Activated effector memory CD4-positive, alpha-beta T cell treated with anti-CD3 and anti-CD28 coated beads, Interleukin-2, amount 50 U/mL, for 16 hours (primary cell): ENCODE data around the gene EXOSC9.

Source experiments
- DNase-seq: peaks from one replicate; pipeline ENCODE4 v3.0.0-alpha.2; 2020

The EXOSC9 gene

DNA sequence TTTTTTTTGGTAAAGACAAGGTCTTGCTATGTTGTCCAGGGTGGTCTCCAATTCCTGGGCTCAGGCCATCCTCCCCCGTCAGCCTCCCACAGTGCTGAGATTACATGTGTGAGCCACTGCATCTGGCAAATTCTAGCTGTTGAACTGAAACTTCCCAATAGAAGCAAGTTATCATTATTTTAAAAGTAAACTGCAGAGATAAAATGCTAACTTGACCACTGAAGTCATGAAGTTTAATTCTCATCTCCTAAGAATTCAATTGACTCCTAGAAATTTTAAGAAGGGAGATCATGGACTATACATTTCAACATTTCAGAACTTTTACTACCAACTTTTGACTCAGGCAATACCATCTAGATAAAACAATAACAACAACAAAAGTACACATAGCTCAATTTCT is 11.7 kb upstream of the EXOSC9 start:
- DNase-seq = no peak

DNA sequence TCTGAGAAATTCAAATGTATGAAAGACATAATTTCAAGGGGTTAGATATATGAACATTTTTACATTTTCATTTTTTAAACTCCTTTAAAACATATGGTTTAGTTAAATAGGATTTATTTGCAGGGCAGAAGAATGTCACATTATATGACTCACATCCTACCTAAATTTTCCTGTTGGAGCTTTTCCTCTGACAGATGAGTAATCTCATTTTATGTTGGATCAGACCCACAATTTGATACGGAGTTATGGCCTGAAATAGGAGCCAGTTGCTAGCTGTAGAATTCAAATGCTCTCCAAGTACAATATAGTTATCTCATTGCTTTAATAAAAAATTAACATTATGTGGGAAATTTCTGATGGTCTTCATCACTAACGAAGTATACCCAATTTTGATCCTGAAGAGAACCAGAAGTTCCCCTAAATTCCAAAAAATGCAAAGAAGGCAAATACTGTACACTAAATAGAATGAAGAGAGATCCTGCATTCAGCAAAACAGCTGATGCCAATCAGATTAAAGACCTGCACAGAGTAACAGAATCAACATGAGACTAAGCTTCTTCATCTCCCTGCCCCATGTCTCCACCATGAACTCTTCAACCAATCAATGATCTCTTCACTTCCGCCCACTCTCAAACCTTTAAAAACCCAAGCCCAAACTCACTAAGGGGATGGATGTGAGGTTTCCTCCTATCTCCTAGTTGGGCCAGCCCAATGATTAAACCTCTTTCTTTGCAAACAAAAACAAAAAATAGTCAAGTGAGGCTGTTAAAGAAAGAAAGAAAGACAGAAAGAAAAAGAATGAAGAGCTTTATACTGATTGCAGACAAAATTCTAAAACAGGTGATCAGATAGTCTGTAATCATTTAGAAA is 10.9 kb upstream of the EXOSC9 start:
- no peak for DNase-seq

- DNase-seq = no peak
These were observed 10.1 kb upstream of the EXOSC9 start for GRCh38 chr4:121790976-121791375.

- no peak for DNase-seq
These were observed 9.6 kb upstream of the EXOSC9 start for GRCh38 chr4:121791481-121791880.

DNA sequence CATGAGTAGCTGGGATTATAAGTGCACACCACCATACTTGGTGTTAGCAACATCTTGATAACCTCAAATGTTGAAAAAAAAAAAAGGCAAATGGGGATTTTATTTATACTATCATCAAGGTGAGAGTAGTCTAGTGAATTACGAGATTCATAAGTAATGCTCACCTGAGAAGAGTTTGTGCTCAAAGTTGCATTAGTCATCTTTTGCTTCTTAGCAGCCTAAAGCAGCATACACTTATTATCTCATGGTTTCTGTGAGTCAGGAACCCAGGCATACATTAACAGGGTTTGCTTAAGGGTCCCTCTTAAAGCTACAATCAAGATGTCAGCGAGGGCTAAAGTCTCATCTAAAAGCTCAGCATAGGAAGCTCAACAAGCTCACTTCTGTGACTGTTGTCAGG is 8.2 kb upstream of the EXOSC9 start:
- no peak for DNase-seq

- no peak for DNase-seq
These were observed 6.5 kb upstream of the EXOSC9 start for GRCh38 chr4:121794505-121795188.

DNA sequence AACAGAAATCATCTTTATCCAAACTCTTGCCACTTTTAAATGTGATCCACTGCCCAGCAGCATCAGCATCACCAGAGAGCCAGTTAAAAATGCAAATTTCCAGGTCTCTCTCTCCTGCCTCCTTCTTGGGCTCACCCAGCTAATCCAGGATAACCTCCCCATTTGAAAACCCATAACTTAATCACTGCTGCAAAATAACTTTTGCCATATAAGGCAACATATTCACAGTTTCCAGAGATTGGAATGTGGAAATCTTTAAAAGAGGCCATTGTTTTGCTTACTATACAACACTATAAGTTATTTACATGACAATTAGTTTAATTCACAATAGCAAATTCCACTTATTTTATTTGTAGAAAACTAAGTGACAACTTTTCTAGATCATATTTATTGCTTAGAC is 4.8 kb upstream of the EXOSC9 start:
- DNase-seq = no peak

GRCh38 chr4:121799208-121799823 is 1.8 kb upstream of the EXOSC9 start:
- DNase-seq = no peak

DNA sequence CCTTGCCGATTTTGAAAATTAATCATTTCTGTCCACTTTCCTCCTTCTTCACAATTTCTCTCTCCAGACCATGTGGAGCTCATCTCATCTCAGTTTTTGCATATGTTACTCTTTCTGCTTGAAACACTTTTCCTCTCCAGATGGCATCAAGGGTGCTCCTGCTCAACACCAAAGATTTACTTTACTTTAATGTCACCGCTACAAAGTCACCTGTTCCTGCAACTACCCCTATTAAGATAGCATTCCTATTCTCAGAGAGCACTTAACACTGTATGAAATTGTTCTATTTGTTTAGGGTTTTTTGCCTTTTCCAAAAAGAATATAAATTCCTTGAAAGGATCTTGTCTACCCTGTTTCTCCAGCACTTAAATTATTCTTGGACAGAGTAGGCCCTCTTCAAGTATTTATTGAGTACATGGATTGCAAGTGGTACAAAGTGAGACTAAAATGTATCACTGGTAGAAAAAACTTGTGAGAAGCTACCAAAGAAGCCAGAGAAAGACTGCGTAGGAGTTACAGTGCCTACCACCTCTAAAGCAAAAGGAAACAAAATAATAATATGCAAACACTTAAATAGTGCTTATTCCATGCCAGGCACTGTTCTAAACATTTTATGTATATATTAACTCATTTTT is 1.1 kb upstream of the EXOSC9 start:
- no peak for DNase-seq

- DNase-seq = no peak
These were observed 524 bp upstream of the EXOSC9 start for GRCh38 chr4:121800638-121800960.

DNA sequence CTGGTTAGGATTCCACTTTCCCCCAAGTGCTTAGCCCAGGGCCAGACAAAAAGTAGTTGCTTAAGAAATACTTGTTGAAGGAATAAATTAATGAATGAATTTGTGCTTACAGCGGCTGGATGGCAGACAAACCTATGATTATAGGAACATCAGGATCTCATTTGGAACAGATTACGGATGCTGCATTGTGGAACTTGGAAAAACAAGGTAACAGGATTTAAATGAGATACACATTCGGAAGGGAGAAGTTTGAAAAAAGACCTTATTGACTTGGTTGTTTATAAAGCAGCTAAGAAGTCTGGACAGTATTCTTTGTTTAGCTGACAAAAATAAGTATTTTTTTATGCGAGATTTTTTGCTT is 572 bp downstream of the EXOSC9 start:
- DNase-seq = no peak

DNA sequence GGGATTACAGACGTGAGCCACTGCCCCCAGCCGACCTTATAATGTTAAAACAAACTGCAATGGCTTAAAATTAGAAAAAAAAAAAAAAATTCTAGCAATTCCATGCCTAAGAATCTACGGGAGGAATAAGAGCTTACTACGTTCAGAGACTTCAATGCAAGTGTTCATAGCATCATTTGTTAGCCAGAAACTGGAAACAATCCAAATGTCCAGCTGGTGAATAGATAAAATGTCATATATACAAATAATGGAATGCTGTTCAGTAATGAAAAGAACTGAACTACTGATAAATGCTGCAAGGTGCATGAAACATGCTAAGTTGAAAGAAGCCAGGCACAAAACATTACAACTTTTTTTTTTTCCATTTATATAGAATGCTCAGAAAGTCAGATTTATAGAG is 5.3 kb downstream of the EXOSC9 start:
- no peak for DNase-seq

DNA sequence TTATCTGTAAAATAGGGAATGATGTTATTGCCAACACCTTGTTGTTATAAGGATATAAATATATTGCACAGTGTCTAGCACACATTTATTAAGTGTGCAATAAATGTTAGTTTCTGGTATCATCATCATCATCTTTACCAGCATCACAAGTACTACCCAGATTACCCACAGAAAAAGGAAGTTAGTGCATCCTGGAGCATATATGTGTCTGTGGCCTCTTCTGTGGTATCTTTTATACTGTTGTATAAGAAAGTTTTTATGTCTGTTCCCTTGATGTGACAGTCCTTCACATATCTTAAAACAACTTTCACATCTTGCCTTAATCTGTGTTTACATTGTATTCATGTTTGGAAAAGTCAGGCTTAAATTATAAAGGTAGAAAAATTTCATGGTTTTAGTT is 10.0 kb downstream of the EXOSC9 start:
- DNase-seq = no peak

GRCh38 chr4:121814756-121815155 is 13.6 kb downstream of the EXOSC9 start:
- no peak for DNase-seq

DNA sequence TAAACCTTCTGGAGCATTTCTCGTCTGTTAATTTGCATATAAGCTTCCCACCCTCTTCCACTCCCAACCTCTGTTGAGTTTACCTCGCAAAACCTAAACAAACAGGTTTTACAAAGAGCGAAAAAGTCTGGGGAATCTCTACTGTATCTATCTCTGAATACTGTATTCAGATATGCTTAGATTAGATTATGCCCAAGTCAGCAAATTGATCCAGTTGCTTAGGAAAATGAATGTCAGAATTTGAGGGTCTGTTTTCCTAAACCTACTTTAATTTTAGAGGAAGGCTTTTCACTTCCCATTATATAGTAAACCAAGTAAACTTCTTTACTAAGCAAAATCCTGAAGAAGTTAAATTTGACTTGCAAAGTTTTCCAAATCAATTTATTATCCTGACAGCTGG is 15.9 kb downstream of the EXOSC9 start:
- no peak for DNase-seq

DNA sequence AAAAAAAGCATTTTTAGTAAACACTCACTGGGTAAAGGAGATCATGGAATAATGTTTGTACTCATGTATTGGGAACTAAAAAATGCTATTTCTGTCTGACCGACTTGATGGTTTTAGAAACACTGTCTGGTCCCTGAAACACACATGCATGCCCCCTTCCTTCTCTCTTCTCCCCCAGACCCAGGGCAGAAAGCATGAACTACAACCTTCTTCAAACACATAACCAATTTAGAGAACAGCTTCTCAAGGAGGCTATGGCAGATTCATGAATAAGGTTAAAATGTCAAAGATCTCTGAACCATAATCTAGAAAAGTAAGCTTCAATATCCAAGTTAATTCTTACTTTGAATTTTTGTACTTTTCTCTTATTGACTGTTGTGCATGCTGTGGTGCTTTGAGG is 16.6 kb downstream of the EXOSC9 start:
- no peak for DNase-seq

- DNase-seq = no peak
These were observed 17.1 kb downstream of the EXOSC9 start for GRCh38 chr4:121818215-121818614.

- DNase-seq = no peak
These were observed 18.3 kb downstream of the EXOSC9 start for GRCh38 chr4:121819216-121819965.

GRCh38 chr4:121822047-121822446 is 20.9 kb downstream of the EXOSC9 start:
- DNase-seq = no peak

DNA sequence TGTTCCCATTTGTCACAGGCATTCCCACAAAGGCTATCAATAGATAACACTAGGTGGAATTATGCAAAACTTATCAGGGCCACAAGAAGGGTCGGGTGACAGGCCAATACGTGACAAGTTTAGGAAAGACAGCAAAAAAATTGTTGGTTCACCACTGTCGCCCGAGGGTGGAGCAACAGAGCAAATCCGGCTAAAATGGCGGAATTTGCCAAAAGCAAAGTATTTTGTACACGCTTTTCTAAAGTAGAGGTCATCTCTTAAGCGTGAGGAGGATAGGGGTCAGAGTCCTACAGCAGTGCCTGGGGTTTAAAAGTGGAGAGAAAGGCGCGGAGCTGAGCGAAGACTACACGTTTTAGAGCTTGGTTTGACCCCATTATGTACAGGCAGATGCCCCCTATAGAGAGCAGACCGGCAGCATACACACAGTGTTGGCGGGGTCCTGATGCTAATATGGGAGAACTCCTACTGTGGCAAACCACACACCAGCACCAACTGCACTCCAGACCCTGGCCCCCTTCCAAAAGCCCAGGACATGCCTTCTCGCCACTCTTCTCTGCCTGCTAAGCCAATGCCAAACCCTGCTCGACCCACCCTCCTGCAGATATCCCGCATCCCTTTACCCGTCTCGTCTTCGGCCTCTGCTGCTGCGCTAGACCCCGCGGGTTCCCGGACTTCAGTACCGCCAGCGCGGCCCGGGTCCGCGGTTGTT is 21.8 kb downstream of the EXOSC9 start:
- DNase-seq = peak; percentile 74

- DNase-seq = peak; percentile 98
These were observed 22.5 kb downstream of the EXOSC9 start, which contains the start of gene CCNA2 for GRCh38 chr4:121823505-121824170. Gene CCNA2 (minus strand): TSS chr4:121823883. CDS start chr4:121823628, 255 bp downstream.

- DNase-seq = no peak
These were observed 23.0 kb downstream of the EXOSC9 start for GRCh38 chr4:121824171-121824527.
